ENCODE data around the gene PIK3CA. TPM values are rescaled to one million over a fixed set of nuclear protein-coding genes. Genes with fewer than 3 reads are reported as not detected.

Gene PIK3CA
- total and polyA plus RNA-seq, 2 experiments from 2014 or later: 5.1 to 13.4 TPM

DNA sequence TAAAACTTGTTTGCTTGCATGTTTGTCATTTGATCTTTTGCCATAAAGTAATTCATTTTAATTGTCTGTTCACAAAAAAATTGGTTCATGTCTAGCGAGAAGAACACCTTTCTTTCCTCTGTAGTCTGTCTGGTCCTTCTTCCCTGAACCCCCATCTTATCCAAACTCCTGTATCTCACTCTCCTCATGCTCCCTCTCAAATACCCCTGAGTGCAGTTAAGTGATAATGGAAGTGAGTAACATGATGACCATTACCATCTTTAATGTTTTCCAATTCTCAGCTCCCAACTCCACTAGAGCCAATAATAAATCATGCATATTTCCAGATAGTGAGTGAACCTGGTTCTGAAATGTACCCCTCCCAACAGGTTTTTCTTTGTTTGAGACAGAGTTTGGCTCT lies 116.9 kb downstream of the PIK3CA start:
- Histone ChIP-seq H4K20me1 (replicated peaks; ENCODE audit: insufficient read depth) (no peaks in the 10 kb centered on the region), H2AFZ (0 out of 2 replicates have a peak overlapping the region, but pooled peaks have one; percentile 23), H3K27ac (ENCODE audit: low read depth) (no peak overlapping the region), H3K27me3 (ENCODE audit: insufficient read depth) (peaks cover 7% of the 10 kb centered on the region), H3K4me2 (no peak overlapping the region), H3K79me2 (replicated peaks; ENCODE audit: insufficient read depth) (no peaks in the 10 kb centered on the region), H3K4me3 (no peak overlapping the region), H3K4me1 (ENCODE audit: insufficient read depth) (no peaks in the 10 kb centered on the region), H3K9me2 (ENCODE audit: insufficient read depth) (no peaks in the 10 kb centered on the region), H3K36me3 (ENCODE audit: insufficient read depth) (no peaks in the 10 kb centered on the region), H3F3A (replicated peaks; ENCODE audit: low read depth) (no peaks in the 10 kb centered on the region)
- H3K4me3 Mint-ChIP-seq: no peak overlapping the region
- peaks cover 9% of the 10 kb centered on the region for H3K36me3 Mint-ChIP-seq (ENCODE audit: low read depth)
- H3K27me3 Mint-ChIP-seq (ENCODE audit: insufficient read depth, low read depth, poor library complexity): peaks cover 11% of the 10 kb centered on the region
- no peak overlapping the region for H3K27ac Mint-ChIP-seq
- H3K4me1 Mint-ChIP-seq: peaks cover 2% of the 10 kb centered on the region; the same call in 1 of the 3 replicates
- ATAC-seq (no peak), DNase-seq (ENCODE audit: low spot score) (no peak)
- H3K9me3 Mint-ChIP-seq: peaks cover 10% of the 10 kb centered on the region
- no peak for TF ChIP-seq NANOG (IDR thresholded peaks at IDR 0.05; ENCODE audit: borderline replicate concordance)
- no peak for TF ChIP-seq REST (IDR thresholded peaks at IDR 0.05; ENCODE audit: unreplicated experiment)
- TF ChIP-seq JUNB (IDR thresholded peaks at IDR 0.05; ENCODE audit: unreplicated experiment): no peak
- no peak for TF ChIP-seq ZNF331 (CRISPR knock-in tag; IDR thresholded peaks at IDR 0.05; ENCODE audit: low read depth)
- no peak for TF ChIP-seq CREB1 (CRISPR knock-in tag; IDR thresholded peaks at IDR 0.05; ENCODE audit: low read depth)
- TF ChIP-seq POLR2AphosphoS5 (IDR thresholded peaks at IDR 0.05; ENCODE audit: low read depth): no peak
- TF ChIP-seq ZNF114 (CRISPR knock-in tag; IDR thresholded peaks at IDR 0.05): no peak
- TF ChIP-seq CTCF (conservative IDR thresholded peaks at IDR 0.05; ENCODE audit: low read depth in 2 of 2): no peak
- no peak for TF ChIP-seq EZH2phosphoT487 (IDR thresholded peaks at IDR 0.05; ENCODE audit: unreplicated experiment)

GRCh38 chr3:179265875-179266274 lies 117.7 kb downstream of the PIK3CA start:
- no peak overlapping the region for H3K27ac Mint-ChIP-seq
- peaks cover 2% of the 10 kb centered on the region; the same call in 2 of the 3 replicates for H3K9me3 Mint-ChIP-seq
- Histone ChIP-seq H3K27ac (ENCODE audit: low read depth) (no peak overlapping the region), H3K4me1 (ENCODE audit: insufficient read depth) (no peaks in the 10 kb centered on the region), H2AFZ (no peak overlapping the region), H4K20me1 (replicated peaks; ENCODE audit: insufficient read depth) (no peaks in the 10 kb centered on the region), H3K4me2 (no peak overlapping the region), H3K36me3 (ENCODE audit: insufficient read depth) (no peaks in the 10 kb centered on the region), H3K79me2 (replicated peaks; ENCODE audit: insufficient read depth) (no peaks in the 10 kb centered on the region), H3F3A (replicated peaks; ENCODE audit: low read depth) (no peaks in the 10 kb centered on the region), H3K27me3 (ENCODE audit: insufficient read depth) (0 out of 2 replicates have a peak, but pooled peaks cover under 1% of the 10 kb centered on the region), H3K4me3 (no peak overlapping the region), H3K9me2 (ENCODE audit: insufficient read depth) (no peaks in the 10 kb centered on the region)
- H3K36me3 Mint-ChIP-seq (ENCODE audit: low read depth): peaks cover 2% of the 10 kb centered on the region
- DNase-seq (ENCODE audit: low spot score) (no peak), ATAC-seq (no peak)
- H3K4me1 Mint-ChIP-seq: peaks cover 2% of the 10 kb centered on the region; the same call in 1 of the 3 replicates
- no peak overlapping the region for H3K4me3 Mint-ChIP-seq
- peaks cover 4% of the 10 kb centered on the region for H3K27me3 Mint-ChIP-seq (ENCODE audit: insufficient read depth, low read depth, poor library complexity)
- TF ChIP-seq CTCF (conservative IDR thresholded peaks at IDR 0.05; ENCODE audit: low read depth in 2 of 2) (no peak), ZNF331 (CRISPR knock-in tag; IDR thresholded peaks at IDR 0.05; ENCODE audit: low read depth) (no peak)
